B cell (primary cell): ENCODE results near the gene THOC7. TPM values are rescaled to one million over a fixed set of nuclear protein-coding genes. Genes with fewer than 3 reads are reported as not detected.

ENCODE experiments used
- ATAC-seq: fragments of 200-7000 bp; cut with Tn5 transposase; one replicate; pipeline ENCODE4 v1.10.0; 2021; ENCODE audit warnings: low read depth, mild to moderate bottlenecking, moderate number of reproducible peaks, moderate library complexity
- CTCF ChIA-PET: fragments of 350-600 bp; sonication (Branson Sonifier 250); formaldehyde crosslinking; loops from one replicate; lab custom pipeline; 2021; ENCODE audit warnings: antibody characterized with exemption, inconsistent platforms; lab: Charles Lee
- POLR2A ChIA-PET: fragments of 350-600 bp; sonication (Branson Sonifier 250); formaldehyde crosslinking; loops from one replicate; lab custom pipeline; 2021; ENCODE audit warnings: antibody characterized with exemption; lab: Charles Lee
- DNase-seq: peaks from one replicate; pipeline ENCODE4 v3.0.0; 2013
- H2AFZ ChIP-seq: 2 replicates; pipeline ENCODE4 v1.6.1; 2012; ENCODE audit warnings: mild to moderate bottlenecking, low read depth, low read length; ENCODE audit not compliant: insufficient read depth, poor library complexity, severe bottlenecking
- H3K27ac ChIP-seq, 2 donors: 1 replicate in 1 of 2; 2 replicates in 1 of 2; pipeline ENCODE4 v1.5.1; 2012 to 2013; ENCODE audit warnings: low read length in 2 of 2, mild to moderate bottlenecking in 2 of 2, moderate library complexity in 1 of 2
- H3K27me3 ChIP-seq, 4 experiments: fragments of 200-600 bp in 1 of 4; sonication (generic) in 1 of 4; replicated peaks in 1 of 4; 1 replicate in 2 of 4; 2 replicates in 2 of 4; pipeline versions ENCODE4 v1.6.1 to v1.7.0; 2013 to 2016; ENCODE audit warnings: low read length in 3 of 4, mild to moderate bottlenecking in 2 of 4, mixed read lengths in 1 of 4, moderate library complexity in 1 of 4; ENCODE audit not compliant: insufficient read depth in 4 of 4, control insufficient read depth in 3 of 4; ENCODE audit errors: control extremely low read depth in 1 of 4
- H3K36me3 ChIP-seq, 2 experiments: replicated peaks in 1 of 2; 1 replicate in 1 of 2; 2 replicates in 1 of 2; pipeline versions ENCODE4 v1.6.1 to v1.7.1; 2013; ENCODE audit warnings: low read length in 1 of 2; ENCODE audit not compliant: insufficient read depth in 2 of 2, control insufficient read depth in 1 of 2; ENCODE audit errors: control extremely low read depth in 1 of 2, extremely low read depth in 1 of 2
- H3K4me1 ChIP-seq, 2 donors: fragments of 200-600 bp in 1 of 2; sonication (generic) in 1 of 2; 1 replicate in 1 of 2; 2 replicates in 1 of 2; pipeline versions ENCODE4 v1.5.1 to v1.6.1; 2013 to 2017; ENCODE audit warnings: low read length in 2 of 2; ENCODE audit not compliant: control insufficient read depth in 2 of 2, insufficient read depth in 2 of 2
- H3K4me2 ChIP-seq: replicated peaks from 2 replicates; pipeline ENCODE3; 2012; ENCODE audit warnings: mild to moderate bottlenecking, low read depth, low read length; ENCODE audit not compliant: poor library complexity, severe bottlenecking
- H3K4me3 ChIP-seq, 5 experiments: fragments of 200-600 bp in 1 of 5; sonication (generic) in 1 of 5; 1 replicate in 3 of 5; 2 replicates in 2 of 5; pipeline versions ENCODE4 v1.5.1 to v1.7.0; 2011 to 2016; ENCODE audit warnings: low read length in 4 of 5, mild to moderate bottlenecking in 4 of 5, low read depth in 2 of 5, control low read depth in 1 of 5, moderate library complexity in 1 of 5; ENCODE audit not compliant: insufficient read depth in 1 of 5; ENCODE audit errors: control extremely low read depth in 1 of 5, extremely low read depth in 1 of 5
- H3K79me2 ChIP-seq: fragments of 200-600 bp; sonication (generic); one replicate; pipeline ENCODE4 v1.6.0; 2016; ENCODE audit warnings: low read length; ENCODE audit not compliant: control insufficient read depth, insufficient read depth
- H3K9ac ChIP-seq: fragments of 200-600 bp; sonication (generic); 2 replicates; pipeline ENCODE4 v1.6.1; 2017; ENCODE audit warnings: mild to moderate bottlenecking, low read length, moderate library complexity
- H3K9me3 ChIP-seq, 3 donors: one replicate each; pipeline versions ENCODE4 v1.6.1 to v1.7.1; 2013; ENCODE audit warnings: low read length in 2 of 3; ENCODE audit not compliant: control insufficient read depth in 2 of 3, insufficient read depth in 1 of 3; ENCODE audit errors: control extremely low read depth in 1 of 3
- H4K20me1 ChIP-seq: 2 replicates; pipeline ENCODE4 v1.6.0; 2012; ENCODE audit warnings: mild to moderate bottlenecking, low read length; ENCODE audit not compliant: insufficient read depth, control insufficient read depth, poor library complexity, severe bottlenecking
- H3K27ac Mint-ChIP-seq: one replicate; pipeline ENCODE4 v1.8.0; 2021; ENCODE audit warnings: mixed read lengths
- H3K27me3 Mint-ChIP-seq: one replicate; pipeline ENCODE4 v1.8.0; 2021; ENCODE audit warnings: mixed read lengths
- H3K4me1 Mint-ChIP-seq: one replicate; pipeline ENCODE4 v1.8.0; 2021; ENCODE audit warnings: mixed read lengths
- H3K4me3 Mint-ChIP-seq: one replicate; pipeline ENCODE4 v1.8.0; 2021; ENCODE audit warnings: mixed read lengths
- H3K9me3 Mint-ChIP-seq: one replicate; pipeline ENCODE4 v1.8.0; 2022; ENCODE audit warnings: mixed read lengths; ENCODE audit not compliant: insufficient read depth
- EZH2 ChIP-seq: IDR thresholded peaks from 2 replicates; pipeline ENCODE4 v1.6.1; 2012; ENCODE audit warnings: borderline replicate concordance, low read depth, mild to moderate bottlenecking, moderate library complexity, low read length; ENCODE audit not compliant: insufficient read depth, poor library complexity, severe bottlenecking
- WGBS: methylation state at CpG from one replicate; pipeline ENCODE4 v1.1.5; 2013; ENCODE audit warnings: missing lambda C conversion rate; ENCODE audit not compliant: insufficient coverage; 5-methylcytosine and 5-hydroxymethylcytosine counted together
- intact Hi-C: fragments of 100-400 bp; cut with micrococcal nuclease; formaldehyde crosslinking; loops from one replicate; pipeline ENCODE4 v1.10.0; 2022
- polyA plus RNA-seq: library from polyadenylated mRNA; depleted of rRNA; stranded (reverse); fragments of >200 nt; gene quantifications from 2 replicates; pipeline ENCODE4 v1.2.3, GENCODE V29; 2012
- total RNA-seq, 2 donors: library from RNA; stranded (reverse); fragments of 120-200 nt in 1 of 2; gene quantifications; 1 replicate in 1 of 2; 2 replicates in 1 of 2; pipeline versions ENCODE4 v1.2.3 to v1.2.4, GENCODE V29; 2013 to 2022
- TF ChIP-seq, protein P1 (sequence below): fragments of 200-600 bp; IDR thresholded peaks from one replicate; pipeline ENCODE4 v1.8.0; 2022; ENCODE audit warnings: antibody characterized with exemption, mild to moderate bottlenecking

THOC7 gene
- total and polyA plus RNA-seq, 2 donors (not counting 1 experiment from before 2014, with no cell fraction given): 17.5 to 30.5 TPM

DNA sequence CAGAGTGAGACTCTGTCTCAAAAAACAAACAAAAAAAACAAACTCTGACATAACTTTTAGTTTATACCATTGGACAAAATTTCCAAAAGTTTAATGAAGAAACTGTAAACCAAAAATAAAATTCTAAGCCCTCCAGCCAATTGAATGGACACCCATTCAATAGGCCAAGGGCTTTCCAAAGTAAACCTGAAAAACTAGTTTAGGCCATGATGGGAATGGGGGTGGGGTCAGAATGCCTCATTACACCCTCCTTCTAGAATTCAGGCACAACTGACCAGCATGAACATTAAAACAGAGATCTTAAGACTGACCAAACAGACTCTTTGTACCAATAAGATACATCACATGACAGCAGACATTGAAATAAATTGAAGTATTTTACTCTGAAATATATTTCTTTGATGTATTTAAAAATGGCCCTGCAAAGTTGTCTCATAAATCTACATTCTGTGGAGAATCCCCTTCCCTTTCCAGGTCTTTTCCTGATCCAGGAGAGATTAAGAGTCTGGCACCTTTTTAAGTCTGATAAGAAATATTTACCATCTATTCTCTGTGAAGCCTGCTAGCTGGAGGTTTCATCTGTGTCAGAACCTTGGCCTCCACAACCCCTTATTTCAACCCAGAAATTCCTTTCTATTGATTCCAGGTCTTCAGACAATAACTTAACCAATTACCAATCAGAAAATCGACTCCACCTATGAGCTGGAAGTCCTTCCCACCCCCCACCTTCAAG is 15.7 kb downstream of the THOC7 start:
- ATAC-seq (no peak), DNase-seq (no peak)
- ChIA-PET CTCF (no interaction called here), POLR2A (no interaction called here)
- intact Hi-C loops: no loop called here
- H3K27ac ChIP-seq: no peak overlapping the region
- H3K79me2 ChIP-seq: peaks cover 45% of the 10 kb centered on the region
- H4K20me1 ChIP-seq: no peaks in the 10 kb centered on the region
- no peaks in the 10 kb centered on the region for H3K4me1 ChIP-seq
- H3K4me1 Mint-ChIP-seq: no peaks in the 10 kb centered on the region
- no peak overlapping the region for H3K9ac ChIP-seq
- H2AFZ ChIP-seq: no peak overlapping the region
- H3K9me3 Mint-ChIP-seq: no peaks in the 10 kb centered on the region
- H3K27ac Mint-ChIP-seq: no peak overlapping the region
- no peak overlapping the region for H3K4me2 ChIP-seq
- TF ChIP-seq EZH2: no peak
- TF ChIP-seq, protein P1, sequence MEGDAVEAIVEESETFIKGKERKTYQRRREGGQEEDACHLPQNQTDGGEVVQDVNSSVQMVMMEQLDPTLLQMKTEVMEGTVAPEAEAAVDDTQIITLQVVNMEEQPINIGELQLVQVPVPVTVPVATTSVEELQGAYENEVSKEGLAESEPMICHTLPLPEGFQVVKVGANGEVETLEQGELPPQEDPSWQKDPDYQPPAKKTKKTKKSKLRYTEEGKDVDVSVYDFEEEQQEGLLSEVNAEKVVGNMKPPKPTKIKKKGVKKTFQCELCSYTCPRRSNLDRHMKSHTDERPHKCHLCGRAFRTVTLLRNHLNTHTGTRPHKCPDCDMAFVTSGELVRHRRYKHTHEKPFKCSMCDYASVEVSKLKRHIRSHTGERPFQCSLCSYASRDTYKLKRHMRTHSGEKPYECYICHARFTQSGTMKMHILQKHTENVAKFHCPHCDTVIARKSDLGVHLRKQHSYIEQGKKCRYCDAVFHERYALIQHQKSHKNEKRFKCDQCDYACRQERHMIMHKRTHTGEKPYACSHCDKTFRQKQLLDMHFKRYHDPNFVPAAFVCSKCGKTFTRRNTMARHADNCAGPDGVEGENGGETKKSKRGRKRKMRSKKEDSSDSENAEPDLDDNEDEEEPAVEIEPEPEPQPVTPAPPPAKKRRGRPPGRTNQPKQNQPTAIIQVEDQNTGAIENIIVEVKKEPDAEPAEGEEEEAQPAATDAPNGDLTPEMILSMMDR: no peak
- 100% methylated on average over 1 of the region's 1 CpG for WGBS
- H3K27me3 Mint-ChIP-seq: no peaks in the 10 kb centered on the region
- peaks cover 0 to 4% of the 10 kb centered on the region in 2 experiments for H3K36me3 ChIP-seq
- no peaks in the 10 kb centered on the region for H3K27me3 ChIP-seq
- no peak overlapping the region for H3K4me3 Mint-ChIP-seq
- no peak overlapping the region for H3K4me3 ChIP-seq
- peaks cover 0 to 2% (median 0%) of the 10 kb centered on the region in 3 donors for H3K9me3 ChIP-seq

DNA sequence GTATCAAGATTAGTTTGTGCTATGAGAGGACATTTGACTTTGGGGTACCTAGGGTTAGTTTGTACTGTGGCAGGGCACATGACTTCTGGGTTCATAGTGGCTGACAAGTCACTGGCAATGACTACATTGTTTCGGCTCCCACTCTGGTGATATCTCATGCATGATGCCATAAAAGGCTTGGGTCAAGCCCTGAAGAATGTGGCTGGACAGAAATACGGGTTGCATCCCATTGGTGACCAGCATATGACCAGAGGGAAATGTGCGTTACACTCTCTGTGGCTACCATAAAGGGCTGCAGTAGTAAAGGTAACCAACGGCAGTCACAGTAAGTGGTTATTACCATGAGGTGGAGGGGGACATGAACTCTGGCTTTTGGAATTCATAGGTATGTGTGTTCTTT is 18.4 kb downstream of the THOC7 start:
- Mint-ChIP-seq H3K4me3 (no peak overlapping the region), H3K27ac (no peak overlapping the region)

More for the DNA sequence above, 18.4 kb downstream of the THOC7 start:
- Mint-ChIP-seq H3K4me1 (no peaks in the 10 kb centered on the region), H3K27me3 (no peaks in the 10 kb centered on the region), H3K9me3 (peaks cover 2% of the 10 kb centered on the region)
- Histone ChIP-seq H3K4me1 (no peaks in the 10 kb centered on the region), H3K4me3 (no peak overlapping the region), H3K27ac (no peak overlapping the region), H3K79me2 (peaks cover 32% of the 10 kb centered on the region), H3K9ac (no peak overlapping the region), H2AFZ (no peak overlapping the region), H3K36me3 (peaks cover 0 to 4% of the 10 kb centered on the region in 2 experiments), H3K4me2 (no peak overlapping the region), H4K20me1 (no peaks in the 10 kb centered on the region), H3K9me3 (peaks cover 0 to 5% (median 2%) of the 10 kb centered on the region in 3 donors), H3K27me3 (no peaks in the 10 kb centered on the region)
- intact Hi-C loops: no loop called here
- no peak for TF ChIP-seq EZH2
- TF ChIP-seq, protein P1: no peak
- 97% methylated on average over 4 of the region's 4 CpGs for WGBS
- DNase-seq (no peak), ATAC-seq (no peak)
- CTCF ChIA-PET: no interaction called here
- POLR2A ChIA-PET: no interaction called here
